IMR-90 (cell line): ENCODE results near the gene KDM2A.

Experiments used
- POLR2A ChIP-seq: IDR thresholded peaks from 2 replicates; pipeline ENCODE4 v1.6.1; 2012; ENCODE audit warnings: mild to moderate bottlenecking, low read depth, low read length
- RCOR1 ChIP-seq: IDR thresholded peaks from 2 replicates; pipeline ENCODE4 v1.6.1; 2012; ENCODE audit warnings: mild to moderate bottlenecking, low read length, improper control_type of control experiment; ENCODE audit not compliant: insufficient replicate concordance
- TF ChIP-seq, protein P1 (sequence below): conservative IDR thresholded peaks from 2 replicates; pipeline ENCODE4 v1.5.1; 2012; ENCODE audit warnings: mild to moderate bottlenecking, low read depth, low read length, improper control_type of control experiment

DNA sequence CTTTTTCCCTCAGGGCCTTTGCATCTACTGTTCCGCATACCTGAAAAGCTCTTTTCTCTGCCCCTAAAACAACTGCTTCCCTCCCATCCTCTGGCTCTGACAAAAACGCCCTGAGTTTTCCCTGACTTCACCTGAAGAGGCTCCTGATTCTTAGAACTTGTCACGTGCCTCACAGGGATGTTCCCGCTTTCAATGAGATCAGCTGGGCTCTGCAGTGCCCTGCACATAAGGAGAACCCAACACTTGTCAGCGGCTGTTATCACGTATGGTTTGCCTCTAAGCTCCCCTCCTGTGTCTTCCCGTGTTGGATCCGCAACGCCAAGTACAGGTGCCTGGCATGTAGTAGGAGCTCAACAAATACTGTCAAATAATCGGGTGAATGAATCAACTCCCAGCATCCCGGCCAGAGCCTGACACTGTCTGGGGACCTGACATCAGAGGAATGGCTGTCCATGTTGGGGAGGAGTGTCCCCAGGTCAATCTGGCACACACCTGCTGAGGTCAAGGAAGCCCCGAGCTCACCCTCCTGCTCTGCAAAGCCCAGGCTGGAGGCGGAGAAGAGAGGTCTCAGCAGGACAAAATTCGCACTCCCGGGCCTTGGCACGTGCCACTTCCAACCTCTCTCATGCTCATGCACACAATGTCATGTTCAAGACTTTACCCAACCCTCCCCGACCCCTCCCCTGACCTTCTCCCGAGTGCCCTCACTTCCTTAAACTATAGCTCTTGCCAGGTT lies 143.1 kb downstream of the KDM2A start:
- TF ChIP-seq POLR2A (no peak), RCOR1 (no peak)
- TF ChIP-seq, protein P1, sequence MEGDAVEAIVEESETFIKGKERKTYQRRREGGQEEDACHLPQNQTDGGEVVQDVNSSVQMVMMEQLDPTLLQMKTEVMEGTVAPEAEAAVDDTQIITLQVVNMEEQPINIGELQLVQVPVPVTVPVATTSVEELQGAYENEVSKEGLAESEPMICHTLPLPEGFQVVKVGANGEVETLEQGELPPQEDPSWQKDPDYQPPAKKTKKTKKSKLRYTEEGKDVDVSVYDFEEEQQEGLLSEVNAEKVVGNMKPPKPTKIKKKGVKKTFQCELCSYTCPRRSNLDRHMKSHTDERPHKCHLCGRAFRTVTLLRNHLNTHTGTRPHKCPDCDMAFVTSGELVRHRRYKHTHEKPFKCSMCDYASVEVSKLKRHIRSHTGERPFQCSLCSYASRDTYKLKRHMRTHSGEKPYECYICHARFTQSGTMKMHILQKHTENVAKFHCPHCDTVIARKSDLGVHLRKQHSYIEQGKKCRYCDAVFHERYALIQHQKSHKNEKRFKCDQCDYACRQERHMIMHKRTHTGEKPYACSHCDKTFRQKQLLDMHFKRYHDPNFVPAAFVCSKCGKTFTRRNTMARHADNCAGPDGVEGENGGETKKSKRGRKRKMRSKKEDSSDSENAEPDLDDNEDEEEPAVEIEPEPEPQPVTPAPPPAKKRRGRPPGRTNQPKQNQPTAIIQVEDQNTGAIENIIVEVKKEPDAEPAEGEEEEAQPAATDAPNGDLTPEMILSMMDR: no peak
